ENCODE data around the gene WDR59. TPM values are rescaled to one million over a fixed set of nuclear protein-coding genes. Genes with fewer than 3 reads are reported as not detected.
A peak's percentile ranks its signal among the peaks of the same experiment; 100 is the strongest.

Gene WDR59
- total RNA-seq, result 10 to 100 TPM; 29.6 to 59.3 TPM

- Histone ChIP-seq H3K27ac (peak within 1 kb of the TSS; percentile 69 to 79 (median 74)), H3K4me3 (peak within 1 kb of the TSS; percentile 81 to 93), H3K27me3 (no peaks in the 10 kb centered on the region), H3K9me3 (no peaks in the 10 kb centered on the region), H3K4me1 (peaks cover 21% of the 10 kb centered on the region), H3K36me3 (replicated peaks in 1 of 2; ENCODE audit: insufficient read depth in 1 of 2, low read depth in 2 of 2) (no peaks in the 10 kb centered on the region)
- intact Hi-C loops (cut with DNase I), result no loop called here
- WGBS, 2 donors, result 1% methylated on average over 65 of the region's 68 CpGs; no CpG with 5 or more reads in 1 of the 2 donors
- TF ChIP-seq CTCF (IDR thresholded peaks at IDR 0.05) (no peak), POLR2A (IDR thresholded peaks at IDR 0.05) (peak in 2 of 3 donors; percentile 77 to 82)
- peak; percentile 100 for DNase-seq
- peak; percentile 100 for ATAC-seq
Measured at GRCh38 chr16:74984529-74985296, at the start of gene WDR59. WDR59 (minus strand) TSS chr16:74985123; CDS start chr16:74985017, 106 bp downstream.

- Histone ChIP-seq H3K36me3 (replicated peaks in 1 of 2; ENCODE audit: insufficient read depth in 1 of 2, low read depth in 2 of 2) (no peaks in the 10 kb centered on the region), H3K4me1 (no peaks in the 10 kb centered on the region), H3K27ac (no peak overlapping the region), H3K27me3 (no peaks in the 10 kb centered on the region), H3K4me3 (no peak overlapping the region), H3K9me3 (no peaks in the 10 kb centered on the region)
- no peak for DNase-seq
- ATAC-seq, result no peak
- intact Hi-C loops (cut with DNase I), result no loop called here
- TF ChIP-seq POLR2A (IDR thresholded peaks at IDR 0.05), result no peak
- no peak for TF ChIP-seq CTCF (IDR thresholded peaks at IDR 0.05)
Measured at GRCh38 chr16:75032655-75033054, 47.7 kb upstream of the WDR59 start.

GRCh38 chr16:75029854-75030253 lies 44.9 kb upstream of the WDR59 start:
- H3K4me3 ChIP-seq, result no peak overlapping the region
- TF ChIP-seq CTCF (IDR thresholded peaks at IDR 0.05) (no peak), POLR2A (IDR thresholded peaks at IDR 0.05) (no peak)
- H3K27ac ChIP-seq, result no peak overlapping the region
- DNase-seq (no peak), ATAC-seq (no peak)
- H3K4me1 ChIP-seq, result no peaks in the 10 kb centered on the region
- intact Hi-C loops (cut with DNase I), result no loop called here
- H3K9me3 ChIP-seq, result no peaks in the 10 kb centered on the region
- H3K27me3 ChIP-seq, result no peaks in the 10 kb centered on the region
- no peaks in the 10 kb centered on the region for H3K36me3 ChIP-seq (replicated peaks in 1 of 2; ENCODE audit: insufficient read depth in 1 of 2, low read depth in 2 of 2)

- intact Hi-C loops (cut with DNase I), result no loop called here
- ATAC-seq, result no peak
- no peaks in the 10 kb centered on the region for H3K36me3 ChIP-seq (replicated peaks in 1 of 2; ENCODE audit: insufficient read depth in 1 of 2, low read depth in 2 of 2)
- no peak overlapping the region for H3K27ac ChIP-seq
- no peaks in the 10 kb centered on the region for H3K27me3 ChIP-seq
- 69 to 73% methylated on average over 4 of the region's 4 CpGs for WGBS, 2 donors
- H3K4me1 ChIP-seq, result no peaks in the 10 kb centered on the region
- no peaks in the 10 kb centered on the region for H3K9me3 ChIP-seq
- DNase-seq, result no peak
- no peak overlapping the region for H3K4me3 ChIP-seq
- TF ChIP-seq POLR2A (IDR thresholded peaks at IDR 0.05) (no peak), CTCF (IDR thresholded peaks at IDR 0.05) (no peak)
Measured at GRCh38 chr16:75028544-75029135, 43.7 kb upstream of the WDR59 start.
